NOMO-1 treated with dmso at 0.1 percent for 144 hours (cell line): ENCODE measurements around the gene PRELID3B.

Experiments used
- DNase-seq: peaks from one replicate; lab custom pipeline; 2025; ENCODE audit not compliant: unreplicated experiment; lab: John Stamatoyannopoulos, UW

PRELID3B gene

GRCh38 chr20:59042151-59042795 lies at the start of gene PRELID3B:
Gene PRELID3B (minus strand): TSS chr20:59042786. CDS start chr20:59042730, 56 bp downstream.
- peak; percentile 5 for DNase-seq

- peak; percentile 9 for DNase-seq
Observed at GRCh38 chr20:59087829-59088433, 45.3 kb upstream of the PRELID3B start.

- no peak for DNase-seq
Observed at GRCh38 chr20:59086923-59087322, 44.3 kb upstream of the PRELID3B start.

- DNase-seq = no peak
Observed at GRCh38 chr20:59084041-59084850, 41.7 kb upstream of the PRELID3B start.

- no peak for DNase-seq
Observed at GRCh38 chr20:59082981-59083380, 40.4 kb upstream of the PRELID3B start.

GRCh38 chr20:59082077-59082740 lies 39.6 kb upstream of the PRELID3B start:
- no peak for DNase-seq

GRCh38 chr20:59081036-59081435 lies 38.5 kb upstream of the PRELID3B start:
- no peak for DNase-seq

- DNase-seq = no peak
Observed at GRCh38 chr20:59078231-59078630, 35.6 kb upstream of the PRELID3B start.

- DNase-seq = no peak
Observed at GRCh38 chr20:59077705-59078104, 35.1 kb upstream of the PRELID3B start.

- no peak for DNase-seq
Observed at GRCh38 chr20:59075934-59076508, 33.4 kb upstream of the PRELID3B start.

- no peak for DNase-seq
Observed at GRCh38 chr20:59074456-59074855, 31.9 kb upstream of the PRELID3B start.

- no peak for DNase-seq
Observed at GRCh38 chr20:59073582-59073981, 31.0 kb upstream of the PRELID3B start.

GRCh38 chr20:59071216-59071615 lies 28.6 kb upstream of the PRELID3B start:
- peak; percentile 9 for DNase-seq

- no peak for DNase-seq
Observed at GRCh38 chr20:59069026-59069425, 26.4 kb upstream of the PRELID3B start.

GRCh38 chr20:59068534-59068933 lies 25.9 kb upstream of the PRELID3B start:
- DNase-seq = no peak

GRCh38 chr20:59064214-59064722 lies 21.7 kb upstream of the PRELID3B start:
- DNase-seq = no peak

GRCh38 chr20:59063358-59064213 lies 21.0 kb upstream of the PRELID3B start:
- no peak for DNase-seq

GRCh38 chr20:59062081-59062480 lies 19.5 kb upstream of the PRELID3B start:
- no peak for DNase-seq

GRCh38 chr20:59055302-59055701 lies 12.7 kb upstream of the PRELID3B start:
- DNase-seq = peak; percentile 12

GRCh38 chr20:59051666-59052185 lies 9.1 kb upstream of the PRELID3B start:
- DNase-seq = no peak
